ENCODE data around the gene LGR5.

The LGR5 gene

GRCh38 chr12:71425568-71426299 is 13.9 kb upstream of the LGR5 start:
- TF ChIP-seq CTCF (conservative IDR thresholded peaks at IDR 0.05) (no peak), ZFX (IDR thresholded peaks at IDR 0.05) (no peak)
- no peak overlapping the region for H3K27ac ChIP-seq

DNA sequence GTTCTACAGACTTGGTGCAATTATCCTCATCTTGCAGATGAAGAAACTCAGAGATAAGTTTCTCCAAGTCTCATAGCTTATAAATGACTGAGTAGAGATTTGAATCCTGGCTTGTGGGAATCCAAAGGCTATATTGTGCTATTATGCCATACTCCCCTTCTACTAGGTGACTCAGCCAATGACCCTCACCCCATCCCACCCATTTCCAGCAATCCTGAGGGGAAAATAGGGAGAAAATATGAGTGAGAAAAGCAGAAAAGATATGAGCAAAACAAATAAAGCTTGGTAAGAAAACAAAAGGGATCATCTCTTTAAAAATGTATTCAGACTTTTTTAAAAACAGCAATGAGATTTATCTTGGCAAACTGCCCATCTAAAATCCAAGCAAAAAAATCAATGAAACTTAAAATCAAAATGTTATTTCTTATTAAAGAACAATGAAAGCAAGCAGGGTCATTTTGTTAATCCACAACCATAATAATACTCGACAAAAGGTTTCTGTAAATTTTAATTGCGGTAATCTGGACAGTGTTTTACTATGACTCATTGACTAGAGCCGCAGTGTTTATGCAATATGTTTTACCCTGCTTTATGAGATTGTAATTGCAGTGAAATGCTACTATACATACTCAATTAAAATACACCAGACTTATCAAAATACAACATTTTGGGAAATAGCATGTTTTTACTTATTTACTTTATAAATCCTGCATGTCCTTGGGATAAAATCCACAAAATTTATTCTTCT is 13.1 kb upstream of the LGR5 start:
- no peak overlapping the region for H3K27ac ChIP-seq
- no peak for TF ChIP-seq CTCF (conservative IDR thresholded peaks at IDR 0.05)
- no peak for TF ChIP-seq ZFX (IDR thresholded peaks at IDR 0.05)

DNA sequence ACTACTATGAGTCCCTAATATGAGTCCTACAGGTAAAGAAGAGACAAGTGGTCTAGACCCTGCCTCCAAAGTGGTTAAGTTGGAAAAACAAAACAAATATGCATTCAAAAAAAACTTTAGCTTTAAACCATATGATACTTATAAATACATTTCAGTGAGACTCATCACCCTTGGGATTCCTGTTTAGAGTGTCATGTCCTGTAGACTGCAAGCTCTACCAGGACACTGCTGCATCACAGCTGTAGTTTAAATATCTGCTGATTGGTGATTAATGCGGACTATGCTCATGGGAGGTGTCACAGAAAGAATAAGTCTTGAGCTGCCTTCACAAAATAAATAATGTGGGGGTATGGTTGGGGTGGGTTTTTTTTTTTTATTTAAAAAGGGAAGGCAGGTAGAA is 8.8 kb upstream of the LGR5 start:
- no peak overlapping the region for H3K27ac ChIP-seq
- no peak for TF ChIP-seq ZFX (IDR thresholded peaks at IDR 0.05)
- no peak for TF ChIP-seq CTCF (conservative IDR thresholded peaks at IDR 0.05)

GRCh38 chr12:71431991-71432390 is 7.6 kb upstream of the LGR5 start:
- no peak overlapping the region for H3K27ac ChIP-seq
- TF ChIP-seq CTCF (conservative IDR thresholded peaks at IDR 0.05): no peak
- no peak for TF ChIP-seq ZFX (IDR thresholded peaks at IDR 0.05)

DNA sequence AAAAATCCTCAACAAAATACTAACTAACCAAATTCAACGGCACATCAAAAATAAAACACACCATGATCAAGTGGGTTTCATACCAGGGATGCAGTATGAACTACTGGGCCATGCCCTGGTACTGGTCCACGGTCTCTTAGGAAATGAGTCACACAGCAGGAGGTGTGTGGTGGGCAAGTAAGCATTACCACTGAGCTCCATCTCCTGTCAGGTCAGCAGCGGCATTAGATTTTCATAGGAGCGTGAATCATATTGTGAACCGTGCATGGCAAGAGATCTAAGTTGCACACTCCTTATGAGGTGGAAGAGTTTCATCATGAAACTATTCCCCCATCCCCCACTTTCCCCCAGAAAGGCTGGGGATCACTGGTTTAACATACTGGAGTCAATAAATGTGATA is 6.7 kb upstream of the LGR5 start:
- no peak overlapping the region for H3K27ac ChIP-seq
- TF ChIP-seq ZFX (IDR thresholded peaks at IDR 0.05) (no peak), CTCF (conservative IDR thresholded peaks at IDR 0.05) (no peak)

GRCh38 chr12:71436696-71437095 is 2.9 kb upstream of the LGR5 start:
- TF ChIP-seq ZFX (IDR thresholded peaks at IDR 0.05) (no peak), CTCF (conservative IDR thresholded peaks at IDR 0.05) (no peak)
- no peak overlapping the region for H3K27ac ChIP-seq

- no peak overlapping the region for H3K27ac ChIP-seq
- no peak for TF ChIP-seq ZFX (IDR thresholded peaks at IDR 0.05)
- no peak for TF ChIP-seq CTCF (conservative IDR thresholded peaks at IDR 0.05)
Observed at GRCh38 chr12:71438670-71439361, 782 bp upstream of the LGR5 start.

All from C4-2B (cell line).